WTC11 (cell line): ENCODE results near the gene SMARCB1. TPM values are rescaled to one million over a fixed set of nuclear protein-coding genes. Genes with fewer than 3 reads are reported as not detected.

Experiments used
- ATAC-seq: fragments of 200-7000 bp; cut with Tn5 transposase; 2 replicates; pipeline ENCODE4 v1.10.0; 2021; ENCODE audit warnings: mild to moderate bottlenecking, moderate library complexity
- CTCF ChIA-PET: fragments of 300-600 bp; sonication (Branson Sonifier 250); formaldehyde crosslinking; loops from one replicate; lab custom pipeline; 2021; ENCODE audit warnings: antibody characterized with exemption; lab: Charles Lee
- POLR2A ChIA-PET: fragments of 350-600 bp; sonication (Branson Sonifier 250); formaldehyde crosslinking; loops from one replicate; lab custom pipeline; 2021; ENCODE audit warnings: antibody characterized with exemption; lab: Charles Lee
- DNase-seq: peaks from one replicate; pipeline ENCODE4 v3.0.0; 2021; ENCODE audit warnings: low spot score
- H3K27ac Mint-ChIP-seq: 2 replicates; pipeline ENCODE4 v1.8.0; 2021; ENCODE audit warnings: mixed read lengths
- H3K27me3 Mint-ChIP-seq: 2 replicates; pipeline ENCODE4 v1.8.0; 2021; ENCODE audit warnings: low read depth, mild to moderate bottlenecking, moderate library complexity, mixed read lengths
- H3K36me3 Mint-ChIP-seq: 2 replicates; pipeline ENCODE4 v1.8.0; 2021; ENCODE audit warnings: mixed read lengths
- H3K4me1 Mint-ChIP-seq: 2 replicates; pipeline ENCODE4 v1.8.0; 2022; ENCODE audit warnings: mixed read lengths
- H3K4me3 Mint-ChIP-seq: 2 replicates; pipeline ENCODE4 v1.8.0; 2021; ENCODE audit warnings: mild to moderate bottlenecking, moderate library complexity, mixed read lengths
- H3K9me3 Mint-ChIP-seq: 2 replicates; pipeline ENCODE4 v1.8.0; 2021; ENCODE audit warnings: mixed read lengths
- CREB1 ChIP-seq: sonication (generic); formaldehyde crosslinking; IDR thresholded peaks from 2 replicates; pipeline ENCODE4 v1.8.0; 2023; ENCODE audit warnings: mild to moderate bottlenecking, missing genetic modification reagents
- CREM ChIP-seq: sonication (generic); formaldehyde crosslinking; IDR thresholded peaks from 2 replicates; pipeline ENCODE4 v1.8.1; 2022; ENCODE audit warnings: mild to moderate bottlenecking, missing genetic modification reagents, moderate library complexity
- EMX1 ChIP-seq: fragments of 250-450 bp; sonication (Bioruptor Pico); IDR thresholded peaks from 2 replicates; pipeline ENCODE4 v1.8.0; 2021; ENCODE audit warnings: mild to moderate bottlenecking
- GABPB1 ChIP-seq: sonication (generic); formaldehyde crosslinking; IDR thresholded peaks from 2 replicates; pipeline ENCODE4 v1.8.1; 2023; ENCODE audit warnings: mild to moderate bottlenecking, missing genetic modification reagents
- GTF2I ChIP-seq: fragments of 250-450 bp; sonication (Bioruptor Pico); conservative IDR thresholded peaks from 2 replicates; pipeline ENCODE4 v1.4.0; 2021; ENCODE audit warnings: mild to moderate bottlenecking
- KAT7 ChIP-seq: sonication (generic); formaldehyde crosslinking; IDR thresholded peaks from 2 replicates; pipeline ENCODE4 v1.8.1; 2023; ENCODE audit warnings: missing genetic modification reagents, mild to moderate bottlenecking, borderline replicate concordance
- MYBL2 ChIP-seq: sonication (generic); formaldehyde crosslinking; IDR thresholded peaks from 2 replicates; pipeline ENCODE4 v1.8.1; 2023; ENCODE audit warnings: mild to moderate bottlenecking, moderate library complexity, missing genetic modification reagents
- NR2C2 ChIP-seq: sonication (generic); formaldehyde crosslinking; IDR thresholded peaks from 2 replicates; pipeline ENCODE4 v1.8.0; 2022; ENCODE audit warnings: mild to moderate bottlenecking, missing genetic modification reagents
- SMAD4 ChIP-seq: sonication (generic); formaldehyde crosslinking; IDR thresholded peaks from 2 replicates; pipeline ENCODE4 v1.8.0; 2022; ENCODE audit warnings: mild to moderate bottlenecking, missing genetic modification reagents
- SP1 ChIP-seq: sonication (generic); formaldehyde crosslinking; conservative IDR thresholded peaks from 2 replicates; pipeline ENCODE4 v1.8.1; 2022; ENCODE audit warnings: missing genetic modification reagents
- ZNF423 ChIP-seq: fragments of 250-450 bp; sonication (Bioruptor Pico); IDR thresholded peaks from 2 replicates; pipeline ENCODE4 v2.1.2; 2022; ENCODE audit warnings: mild to moderate bottlenecking, moderate library complexity
- total RNA-seq: library from RNA; stranded (reverse); gene quantifications from 3 replicates; pipeline ENCODE4 v1.2.3, GENCODE V29; 2021
- TF ChIP-seq, protein P1 (sequence below): fragments of 250-450 bp; sonication (Bioruptor Pico); IDR thresholded peaks from 2 replicates; pipeline ENCODE4 v1.9.0; 2021; ENCODE audit warnings: mild to moderate bottlenecking, borderline replicate concordance
- TF ChIP-seq, protein P2 (sequence below): sonication (generic); formaldehyde crosslinking; IDR thresholded peaks from 2 replicates; pipeline ENCODE4 v1.8.1; 2022; ENCODE audit warnings: mild to moderate bottlenecking, missing genetic modification reagents, moderate library complexity, borderline replicate concordance
- TF ChIP-seq, protein P3 (sequence below): sonication (generic); formaldehyde crosslinking; conservative IDR thresholded peaks from 2 replicates; pipeline ENCODE4 v1.8.1; 2022; ENCODE audit warnings: mild to moderate bottlenecking, missing genetic modification reagents
- TF ChIP-seq, protein P4 (sequence below): fragments of 250-450 bp; sonication (Bioruptor Pico); IDR thresholded peaks from 2 replicates; pipeline ENCODE4 v1.9.0; 2021; ENCODE audit warnings: moderate library complexity, mild to moderate bottlenecking, inconsistent platforms, borderline replicate concordance
- TF ChIP-seq, protein P5 (sequence below): fragments of 250-450 bp; sonication (Bioruptor Pico); conservative IDR thresholded peaks from 2 replicates; pipeline ENCODE4 v1.9.0; 2021; ENCODE audit warnings: mild to moderate bottlenecking
- TF ChIP-seq, protein P6 (sequence below): fragments of 250-450 bp; sonication (Bioruptor Pico); IDR thresholded peaks from 2 replicates; pipeline ENCODE4 v1.9.0; 2021; ENCODE audit warnings: mild to moderate bottlenecking
- TF ChIP-seq, protein P7 (sequence below): sonication (generic); formaldehyde crosslinking; IDR thresholded peaks from 2 replicates; pipeline ENCODE4 v1.8.1; 2022; ENCODE audit warnings: missing genetic modification reagents, borderline replicate concordance

SMARCB1 gene
- total RNA-seq, 1 experiment from 2014 or later = 135 TPM

DNA sequence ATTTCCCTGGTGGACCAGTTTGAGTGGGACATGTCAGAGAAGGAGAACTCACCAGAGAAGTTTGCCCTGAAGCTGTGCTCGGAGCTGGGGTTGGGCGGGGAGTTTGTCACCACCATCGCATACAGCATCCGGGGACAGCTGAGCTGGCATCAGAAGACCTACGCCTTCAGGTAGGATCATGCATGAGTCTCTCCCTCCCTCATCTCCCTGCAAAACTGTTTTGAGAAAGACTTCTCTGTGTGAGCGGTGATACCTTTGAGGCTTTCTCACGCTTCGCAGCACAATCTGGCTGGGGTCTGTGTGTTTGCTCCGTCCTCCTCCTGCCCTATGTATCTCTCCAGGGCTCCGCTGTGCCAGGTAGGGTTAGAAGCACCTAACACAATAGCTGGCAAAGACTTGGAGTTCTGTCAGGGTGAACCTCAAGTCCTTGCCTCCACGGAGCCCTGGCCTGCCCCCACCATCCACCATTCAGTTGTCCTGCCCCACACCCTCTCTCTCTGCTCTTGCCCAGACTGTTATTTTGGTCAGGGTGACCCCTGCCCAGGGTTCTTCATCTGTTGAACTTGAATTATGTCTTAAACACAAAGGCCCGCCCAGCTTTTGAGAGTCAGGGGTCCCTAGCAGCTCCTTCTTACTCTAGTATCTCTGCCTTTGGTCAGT lies 38.6 kb downstream of the SMARCB1 start (continued):
- TF ChIP-seq, protein P1, sequence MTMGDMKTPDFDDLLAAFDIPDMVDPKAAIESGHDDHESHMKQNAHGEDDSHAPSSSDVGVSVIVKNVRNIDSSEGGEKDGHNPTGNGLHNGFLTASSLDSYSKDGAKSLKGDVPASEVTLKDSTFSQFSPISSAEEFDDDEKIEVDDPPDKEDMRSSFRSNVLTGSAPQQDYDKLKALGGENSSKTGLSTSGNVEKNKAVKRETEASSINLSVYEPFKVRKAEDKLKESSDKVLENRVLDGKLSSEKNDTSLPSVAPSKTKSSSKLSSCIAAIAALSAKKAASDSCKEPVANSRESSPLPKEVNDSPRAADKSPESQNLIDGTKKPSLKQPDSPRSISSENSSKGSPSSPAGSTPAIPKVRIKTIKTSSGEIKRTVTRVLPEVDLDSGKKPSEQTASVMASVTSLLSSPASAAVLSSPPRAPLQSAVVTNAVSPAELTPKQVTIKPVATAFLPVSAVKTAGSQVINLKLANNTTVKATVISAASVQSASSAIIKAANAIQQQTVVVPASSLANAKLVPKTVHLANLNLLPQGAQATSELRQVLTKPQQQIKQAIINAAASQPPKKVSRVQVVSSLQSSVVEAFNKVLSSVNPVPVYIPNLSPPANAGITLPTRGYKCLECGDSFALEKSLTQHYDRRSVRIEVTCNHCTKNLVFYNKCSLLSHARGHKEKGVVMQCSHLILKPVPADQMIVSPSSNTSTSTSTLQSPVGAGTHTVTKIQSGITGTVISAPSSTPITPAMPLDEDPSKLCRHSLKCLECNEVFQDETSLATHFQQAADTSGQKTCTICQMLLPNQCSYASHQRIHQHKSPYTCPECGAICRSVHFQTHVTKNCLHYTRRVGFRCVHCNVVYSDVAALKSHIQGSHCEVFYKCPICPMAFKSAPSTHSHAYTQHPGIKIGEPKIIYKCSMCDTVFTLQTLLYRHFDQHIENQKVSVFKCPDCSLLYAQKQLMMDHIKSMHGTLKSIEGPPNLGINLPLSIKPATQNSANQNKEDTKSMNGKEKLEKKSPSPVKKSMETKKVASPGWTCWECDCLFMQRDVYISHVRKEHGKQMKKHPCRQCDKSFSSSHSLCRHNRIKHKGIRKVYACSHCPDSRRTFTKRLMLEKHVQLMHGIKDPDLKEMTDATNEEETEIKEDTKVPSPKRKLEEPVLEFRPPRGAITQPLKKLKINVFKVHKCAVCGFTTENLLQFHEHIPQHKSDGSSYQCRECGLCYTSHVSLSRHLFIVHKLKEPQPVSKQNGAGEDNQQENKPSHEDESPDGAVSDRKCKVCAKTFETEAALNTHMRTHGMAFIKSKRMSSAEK = no peak
- TF ChIP-seq NR2C2 (CRISPR knock-in tag) (no peak), KAT7 (CRISPR knock-in tag) (no peak), GTF2I (CRISPR knock-in tag) (no peak), SMAD4 (no peak)
- TF ChIP-seq, protein P2, sequence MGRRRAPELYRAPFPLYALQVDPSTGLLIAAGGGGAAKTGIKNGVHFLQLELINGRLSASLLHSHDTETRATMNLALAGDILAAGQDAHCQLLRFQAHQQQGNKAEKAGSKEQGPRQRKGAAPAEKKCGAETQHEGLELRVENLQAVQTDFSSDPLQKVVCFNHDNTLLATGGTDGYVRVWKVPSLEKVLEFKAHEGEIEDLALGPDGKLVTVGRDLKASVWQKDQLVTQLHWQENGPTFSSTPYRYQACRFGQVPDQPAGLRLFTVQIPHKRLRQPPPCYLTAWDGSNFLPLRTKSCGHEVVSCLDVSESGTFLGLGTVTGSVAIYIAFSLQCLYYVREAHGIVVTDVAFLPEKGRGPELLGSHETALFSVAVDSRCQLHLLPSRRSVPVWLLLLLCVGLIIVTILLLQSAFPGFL (CRISPR knock-in tag) = no peak
- TF ChIP-seq, protein P3, sequence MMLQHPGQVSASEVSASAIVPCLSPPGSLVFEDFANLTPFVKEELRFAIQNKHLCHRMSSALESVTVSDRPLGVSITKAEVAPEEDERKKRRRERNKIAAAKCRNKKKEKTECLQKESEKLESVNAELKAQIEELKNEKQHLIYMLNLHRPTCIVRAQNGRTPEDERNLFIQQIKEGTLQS (CRISPR knock-in tag) = no peak

DNA sequence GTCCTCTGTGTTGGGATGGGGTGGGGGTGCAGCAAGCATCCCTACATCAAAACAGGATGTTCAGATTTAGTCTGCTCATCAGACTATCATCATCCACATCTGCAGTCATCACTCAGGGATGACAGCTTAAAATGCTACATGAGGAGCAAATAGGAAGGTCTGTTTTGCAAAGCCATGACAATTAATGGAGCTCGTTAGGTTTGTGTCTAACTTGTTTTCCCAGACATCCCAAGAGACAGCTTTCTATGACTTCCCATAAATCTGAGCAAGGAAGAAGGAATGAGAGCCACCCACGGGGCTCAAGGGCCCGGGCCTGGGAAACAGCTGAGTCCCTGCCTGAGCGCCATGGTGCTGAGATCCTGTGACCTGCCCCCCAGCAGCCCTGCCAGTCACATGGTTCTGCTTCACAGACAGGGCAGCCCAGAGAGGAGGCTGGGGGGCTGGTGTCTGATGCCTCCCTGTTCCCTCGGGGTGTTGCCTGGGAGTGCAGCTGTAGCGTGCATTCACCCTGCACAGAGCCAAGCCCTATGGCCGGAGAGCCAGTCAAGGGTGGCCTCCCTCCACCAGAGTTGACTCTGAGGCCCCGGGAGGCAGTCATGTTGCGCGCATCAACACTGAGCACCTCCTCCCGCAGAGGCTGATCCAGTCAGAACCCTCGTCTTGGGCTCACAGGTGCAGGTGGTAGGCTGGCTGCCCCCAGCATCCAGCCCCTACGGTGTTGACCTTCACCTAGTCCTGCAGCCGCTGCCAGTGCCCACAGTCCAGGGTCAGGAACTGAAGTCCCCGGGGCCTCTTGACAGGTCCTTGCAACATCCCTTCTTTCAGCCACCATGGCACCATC lies 40.0 kb downstream of the SMARCB1 start:
- no peak for ATAC-seq
- POLR2A ChIA-PET = no interaction called here
- no peak for DNase-seq

More for the DNA sequence above, 40.0 kb downstream of the SMARCB1 start:
- CTCF ChIA-PET = interaction anchor here (0.7 to 1.1 kb wide), 2 partner anchors 9 to 23 kb away, joined by 3 to 5 read pairs; no protein-coding TSS in a partner anchor
- no peaks in the 10 kb centered on the region; the same call in 1 of the 2 replicates for H3K27me3 Mint-ChIP-seq
- H3K4me3 Mint-ChIP-seq = no peak overlapping the region
- peak overlapping the region; percentile 97 for H3K27ac Mint-ChIP-seq
- TF ChIP-seq MYBL2 (CRISPR knock-in tag) (no peak), CREM (no peak), EMX1 (CRISPR knock-in tag) (no peak), CREB1 (no peak), ZNF423 (CRISPR knock-in tag) (no peak), SP1 (CRISPR knock-in tag) (no peak), GABPB1 (no peak)
- TF ChIP-seq, protein P4, sequence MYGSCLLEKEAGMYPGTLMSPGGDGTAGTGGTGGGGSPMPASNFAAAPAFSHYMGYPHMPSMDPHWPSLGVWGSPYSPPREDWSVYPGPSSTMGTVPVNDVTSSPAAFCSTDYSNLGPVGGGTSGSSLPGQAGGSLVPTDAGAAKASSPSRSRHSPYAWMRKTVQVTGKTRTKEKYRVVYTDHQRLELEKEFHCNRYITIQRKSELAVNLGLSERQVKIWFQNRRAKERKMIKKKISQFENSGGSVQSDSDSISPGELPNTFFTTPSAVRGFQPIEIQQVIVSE (CRISPR knock-in tag) = no peak
- TF ChIP-seq, protein P5, sequence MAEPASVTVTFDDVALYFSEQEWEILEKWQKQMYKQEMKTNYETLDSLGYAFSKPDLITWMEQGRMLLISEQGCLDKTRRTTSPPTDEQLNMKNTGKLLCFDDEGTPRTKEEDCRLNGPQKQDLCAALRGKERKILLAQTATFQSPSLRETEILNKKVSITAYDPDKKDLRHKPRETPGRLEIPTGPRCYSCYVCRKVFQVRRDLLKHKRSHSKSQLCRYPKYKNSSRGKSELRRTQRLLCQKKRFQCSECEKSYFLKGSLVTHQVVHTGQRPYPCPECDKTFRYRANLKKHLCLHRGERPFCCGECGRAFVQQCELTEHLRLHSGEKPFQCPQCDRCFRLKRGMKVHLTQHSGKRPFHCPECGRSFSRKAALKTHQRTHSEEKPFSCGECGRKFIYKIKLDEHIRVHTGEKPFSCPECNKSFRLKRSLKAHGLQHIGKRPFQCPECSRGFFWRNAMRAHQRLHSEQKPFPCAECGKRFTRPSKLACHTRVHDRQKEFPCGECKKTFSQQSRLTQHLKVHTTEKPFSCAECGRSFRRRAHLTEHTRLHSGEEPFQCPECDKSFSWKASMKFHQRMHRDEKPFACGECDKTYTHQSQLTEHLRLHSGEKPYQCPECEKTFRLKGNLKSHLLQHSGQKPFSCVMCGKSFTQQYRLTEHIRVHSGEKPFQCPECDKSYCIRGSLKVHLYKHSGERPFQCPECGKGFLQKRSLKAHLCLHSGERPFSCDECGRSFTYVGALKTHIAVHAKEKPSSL (CRISPR knock-in tag) = no peak
- TF ChIP-seq, protein P6, sequence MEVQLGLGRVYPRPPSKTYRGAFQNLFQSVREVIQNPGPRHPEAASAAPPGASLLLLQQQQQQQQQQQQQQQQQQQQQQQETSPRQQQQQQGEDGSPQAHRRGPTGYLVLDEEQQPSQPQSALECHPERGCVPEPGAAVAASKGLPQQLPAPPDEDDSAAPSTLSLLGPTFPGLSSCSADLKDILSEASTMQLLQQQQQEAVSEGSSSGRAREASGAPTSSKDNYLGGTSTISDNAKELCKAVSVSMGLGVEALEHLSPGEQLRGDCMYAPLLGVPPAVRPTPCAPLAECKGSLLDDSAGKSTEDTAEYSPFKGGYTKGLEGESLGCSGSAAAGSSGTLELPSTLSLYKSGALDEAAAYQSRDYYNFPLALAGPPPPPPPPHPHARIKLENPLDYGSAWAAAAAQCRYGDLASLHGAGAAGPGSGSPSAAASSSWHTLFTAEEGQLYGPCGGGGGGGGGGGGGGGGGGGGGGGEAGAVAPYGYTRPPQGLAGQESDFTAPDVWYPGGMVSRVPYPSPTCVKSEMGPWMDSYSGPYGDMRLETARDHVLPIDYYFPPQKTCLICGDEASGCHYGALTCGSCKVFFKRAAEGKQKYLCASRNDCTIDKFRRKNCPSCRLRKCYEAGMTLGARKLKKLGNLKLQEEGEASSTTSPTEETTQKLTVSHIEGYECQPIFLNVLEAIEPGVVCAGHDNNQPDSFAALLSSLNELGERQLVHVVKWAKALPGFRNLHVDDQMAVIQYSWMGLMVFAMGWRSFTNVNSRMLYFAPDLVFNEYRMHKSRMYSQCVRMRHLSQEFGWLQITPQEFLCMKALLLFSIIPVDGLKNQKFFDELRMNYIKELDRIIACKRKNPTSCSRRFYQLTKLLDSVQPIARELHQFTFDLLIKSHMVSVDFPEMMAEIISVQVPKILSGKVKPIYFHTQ = no peak
- TF ChIP-seq, protein P7, sequence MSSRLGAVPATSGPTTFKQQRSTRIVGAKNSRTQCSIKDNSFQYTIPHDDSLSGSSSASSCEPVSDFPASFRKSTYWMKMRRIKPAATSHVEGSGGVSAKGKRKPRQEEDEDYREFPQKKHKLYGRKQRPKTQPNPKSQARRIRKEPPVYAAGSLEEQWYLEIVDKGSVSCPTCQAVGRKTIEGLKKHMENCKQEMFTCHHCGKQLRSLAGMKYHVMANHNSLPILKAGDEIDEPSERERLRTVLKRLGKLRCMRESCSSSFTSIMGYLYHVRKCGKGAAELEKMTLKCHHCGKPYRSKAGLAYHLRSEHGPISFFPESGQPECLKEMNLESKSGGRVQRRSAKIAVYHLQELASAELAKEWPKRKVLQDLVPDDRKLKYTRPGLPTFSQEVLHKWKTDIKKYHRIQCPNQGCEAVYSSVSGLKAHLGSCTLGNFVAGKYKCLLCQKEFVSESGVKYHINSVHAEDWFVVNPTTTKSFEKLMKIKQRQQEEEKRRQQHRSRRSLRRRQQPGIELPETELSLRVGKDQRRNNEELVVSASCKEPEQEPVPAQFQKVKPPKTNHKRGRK (CRISPR knock-in tag) = no peak
- H3K36me3 Mint-ChIP-seq = peaks cover 75% of the 10 kb centered on the region
- no peaks in the 10 kb centered on the region for H3K9me3 Mint-ChIP-seq
- H3K4me1 Mint-ChIP-seq = peaks cover 8% of the 10 kb centered on the region
